Kidney (tissue), 14 donors: ENCODE measurements around the gene KLHL8. TPM values are rescaled to one million over a fixed set of nuclear protein-coding genes. Genes with fewer than 3 reads are reported as not detected.
A peak's percentile ranks its signal among the peaks of the same experiment; 100 is the strongest.

ENCODE experiments used
- DNase-seq, 5 donors: peaks; one replicate each; pipeline ENCODE4 v3.0.0-alpha.2; 2013 to 2020
- FAIRE-seq: peaks from 2 replicates; lab custom pipeline; 2012; peaks lifted over from hg19 to GRCh38; lab: Jason Lieb, UNC
- H3K27ac ChIP-seq, 2 donors: one replicate each; pipeline ENCODE4 v1.7.0; 2013; ENCODE audit warnings: low read depth in 2 of 2, low read length in 2 of 2, inconsistent platforms in 1 of 2
- H3K27me3 ChIP-seq: one replicate; pipeline ENCODE4 v1.7.1; 2013; ENCODE audit warnings: low read length, inconsistent platforms; ENCODE audit not compliant: control insufficient read depth, insufficient read depth
- H3K36me3 ChIP-seq, 3 donors: one replicate each; pipeline versions ENCODE4 v1.7.0 to v1.7.1; 2013; ENCODE audit warnings: low read length in 3 of 3, control low read depth in 1 of 3, inconsistent platforms in 1 of 3; ENCODE audit not compliant: insufficient read depth in 3 of 3, control insufficient read depth in 2 of 3
- H3K4me1 ChIP-seq, 3 donors: one replicate each; pipeline versions ENCODE4 v1.7.0 to v1.7.1; 2013; ENCODE audit warnings: low read length in 3 of 3, inconsistent platforms in 1 of 3, low read depth in 1 of 3; ENCODE audit not compliant: control insufficient read depth in 2 of 3, insufficient read depth in 2 of 3
- H3K4me3 ChIP-seq, 3 donors: one replicate each; pipeline versions ENCODE4 v1.7.0 to v1.8.1; 2013; ENCODE audit warnings: low read length in 3 of 3, control low read depth in 1 of 3, inconsistent platforms in 1 of 3
- H3K9ac ChIP-seq, 3 donors: one replicate each; pipeline versions ENCODE4 v1.7.0 to v1.7.1; 2013; ENCODE audit warnings: low read length in 3 of 3, control low read depth in 1 of 3, inconsistent platforms in 1 of 3
- H3K9me3 ChIP-seq, 3 donors: one replicate each; pipeline versions ENCODE4 v1.7.0 to v1.7.1; 2013; ENCODE audit warnings: low read length in 3 of 3, control low read depth in 1 of 3, inconsistent platforms in 1 of 3; ENCODE audit not compliant: control insufficient read depth in 2 of 3, insufficient read depth in 1 of 3
- intact Hi-C: fragments of 100-400 bp; cut with DNase I; formaldehyde crosslinking; loops from one replicate; pipeline ENCODE4 v1.11.1; 2022
- polyA plus RNA-seq: library from polyadenylated mRNA; stranded (reverse); fragments of 350-450 nt; fragmentation: Illumina TruSeq; extraction: RNeasy Lipid Tissue Mini Kit (QIAGEN cat#74804); gene quantifications from one replicate; pipeline ENCODE4 v1.2.3, GENCODE V29; 2014; ENCODE audit warnings: low read depth, low replicate concordance; ENCODE audit not compliant: insufficient read depth
- total RNA-seq: library from RNA; stranded (reverse); fragmentation: NEBNext Ultra II Directional; extraction: Animal tissue kit (Norgen Biotek cat#: 25700); gene quantifications from one replicate; pipeline ENCODE4 v1.2.1, GENCODE V29; 2021
- TF ChIP-seq, protein P1 (sequence below): IDR thresholded peaks from 3 replicates; pipeline ENCODE4 v1.5.1; 2012; ENCODE audit warnings: mild to moderate bottlenecking, moderate library complexity, borderline replicate concordance; ENCODE audit not compliant: insufficient read depth; ENCODE audit errors: extremely low read depth
- donor health status: control.
- donor health status: control.
- donor health status: control.
- donor health status: control.
- donor health status: control.
- donor health status: DM: yes; HTN: yes; CAD: no.
- donor health status: Normal renal cell carcinoma (clear cell type).

Gene KLHL8
- total and polyA plus RNA-seq, 2 donors from 2014 or later = 5.9 to 14.6 TPM

DNA sequence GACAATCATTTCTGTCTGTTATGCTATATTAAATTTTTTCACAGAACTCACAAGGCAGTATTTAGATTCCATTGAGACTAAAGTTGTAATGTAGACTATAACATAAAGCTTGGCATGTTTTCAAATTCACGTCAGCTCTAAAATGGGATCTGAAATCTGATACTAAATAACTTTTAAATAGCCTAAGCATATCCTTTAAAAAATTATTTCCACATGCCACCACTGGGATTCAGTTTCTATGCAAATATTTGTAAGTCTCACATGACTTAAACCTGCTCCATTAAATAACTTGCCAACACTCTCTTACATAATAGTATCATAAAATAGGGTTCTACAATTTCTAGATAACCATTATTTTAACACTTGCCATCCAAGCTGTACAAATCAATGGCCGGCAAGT is 32.4 kb downstream of the KLHL8 start:
- H3K36me3 ChIP-seq = no peaks in the 10 kb centered on the region
- peak in 2 of 5 donors; percentile 21 to 56 for DNase-seq
- FAIRE-seq = no peak
- H3K27ac ChIP-seq = no peak overlapping the region
- intact Hi-C loops = no loop called here
- no peak overlapping the region for H3K9ac ChIP-seq
- H3K4me1 ChIP-seq = no peaks in the 10 kb centered on the region
- H3K4me3 ChIP-seq = no peak overlapping the region
- no peaks in the 10 kb centered on the region for H3K27me3 ChIP-seq
- no peaks in the 10 kb centered on the region for H3K9me3 ChIP-seq
- TF ChIP-seq, protein P1, sequence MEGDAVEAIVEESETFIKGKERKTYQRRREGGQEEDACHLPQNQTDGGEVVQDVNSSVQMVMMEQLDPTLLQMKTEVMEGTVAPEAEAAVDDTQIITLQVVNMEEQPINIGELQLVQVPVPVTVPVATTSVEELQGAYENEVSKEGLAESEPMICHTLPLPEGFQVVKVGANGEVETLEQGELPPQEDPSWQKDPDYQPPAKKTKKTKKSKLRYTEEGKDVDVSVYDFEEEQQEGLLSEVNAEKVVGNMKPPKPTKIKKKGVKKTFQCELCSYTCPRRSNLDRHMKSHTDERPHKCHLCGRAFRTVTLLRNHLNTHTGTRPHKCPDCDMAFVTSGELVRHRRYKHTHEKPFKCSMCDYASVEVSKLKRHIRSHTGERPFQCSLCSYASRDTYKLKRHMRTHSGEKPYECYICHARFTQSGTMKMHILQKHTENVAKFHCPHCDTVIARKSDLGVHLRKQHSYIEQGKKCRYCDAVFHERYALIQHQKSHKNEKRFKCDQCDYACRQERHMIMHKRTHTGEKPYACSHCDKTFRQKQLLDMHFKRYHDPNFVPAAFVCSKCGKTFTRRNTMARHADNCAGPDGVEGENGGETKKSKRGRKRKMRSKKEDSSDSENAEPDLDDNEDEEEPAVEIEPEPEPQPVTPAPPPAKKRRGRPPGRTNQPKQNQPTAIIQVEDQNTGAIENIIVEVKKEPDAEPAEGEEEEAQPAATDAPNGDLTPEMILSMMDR = no peak

DNA sequence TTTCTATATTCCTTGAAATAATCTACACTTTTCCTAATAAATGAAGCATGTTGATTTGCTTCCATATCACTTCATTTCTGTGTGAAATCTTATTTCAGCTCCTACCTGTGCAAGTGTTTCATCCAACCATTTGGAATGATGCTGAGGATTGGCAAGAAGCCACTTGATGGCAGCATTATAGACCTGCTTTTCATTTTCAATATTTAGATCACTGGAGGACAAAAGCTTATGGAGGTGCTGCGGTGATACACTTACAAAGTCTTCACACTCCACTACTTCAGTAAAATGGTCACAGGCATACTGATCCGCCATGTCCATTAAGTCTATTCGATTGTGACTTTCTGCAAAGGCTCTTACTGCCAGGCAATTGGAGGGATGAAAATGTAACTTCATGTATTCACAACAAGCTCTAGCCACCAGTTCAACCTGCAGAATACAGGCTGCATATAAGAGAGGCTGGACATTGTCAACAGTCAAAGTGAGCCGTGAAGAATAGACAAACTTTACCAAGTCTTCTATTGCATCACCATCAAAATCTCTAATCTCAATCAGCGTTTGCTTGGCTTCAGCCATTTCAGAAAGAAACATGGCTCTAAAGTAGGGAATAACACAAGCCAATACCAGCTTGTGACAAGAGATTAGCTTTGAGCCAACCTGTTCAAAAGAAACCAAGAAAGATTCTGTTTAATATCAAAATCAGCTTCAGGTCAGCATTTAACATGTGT is 35.1 kb downstream of the KLHL8 start:
- H3K9me3 ChIP-seq = no peaks in the 10 kb centered on the region
- H3K27me3 ChIP-seq = no peaks in the 10 kb centered on the region
- no peak overlapping the region for H3K27ac ChIP-seq
- no peak for FAIRE-seq
- DNase-seq = no peak
- TF ChIP-seq, protein P1 = no peak
- intact Hi-C loops = no loop called here
- no peak overlapping the region for H3K4me3 ChIP-seq
- H3K9ac ChIP-seq = no peak overlapping the region
- no peaks in the 10 kb centered on the region for H3K4me1 ChIP-seq
- H3K36me3 ChIP-seq = no peaks in the 10 kb centered on the region

DNA sequence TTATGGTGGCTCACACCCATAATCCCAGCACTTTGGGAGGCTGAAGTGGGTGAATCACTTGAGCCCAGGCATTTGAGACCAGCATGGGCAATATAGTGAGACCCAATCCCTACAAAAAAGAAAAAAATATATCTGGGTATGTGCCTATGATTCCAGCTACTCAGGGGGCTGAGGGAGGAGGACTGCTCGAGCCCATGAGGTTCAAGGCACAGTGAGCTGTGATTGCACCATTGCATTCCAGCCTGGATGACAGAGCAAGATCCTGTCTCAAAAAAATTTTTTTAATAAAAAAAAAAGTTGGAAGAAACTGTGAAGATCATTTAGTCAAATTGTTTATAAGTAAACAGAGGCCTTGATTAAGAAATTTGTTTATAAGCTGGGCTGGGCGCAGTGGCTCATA is 39.7 kb downstream of the KLHL8 start:
- no peaks in the 10 kb centered on the region for H3K4me1 ChIP-seq
- H3K36me3 ChIP-seq = no peaks in the 10 kb centered on the region
- H3K27me3 ChIP-seq = no peaks in the 10 kb centered on the region
- H3K9ac ChIP-seq = no peak overlapping the region
- no peak for DNase-seq
- no peaks in the 10 kb centered on the region for H3K9me3 ChIP-seq
- no peak for FAIRE-seq
- H3K27ac ChIP-seq = no peak overlapping the region
- H3K4me3 ChIP-seq = no peak overlapping the region
- intact Hi-C loops = no loop called here
- TF ChIP-seq, protein P1 = no peak
